Hepatocyte (in vitro differentiated cells): ENCODE results near the gene ELAVL4.

Experiments used
- CTCF ChIP-seq: fragments of 200-600 bp; sonication (generic); IDR thresholded peaks from 2 replicates; pipeline ENCODE4 v1.5.1; 2016; ENCODE audit warnings: antibody characterized with exemption, mild to moderate bottlenecking; ENCODE audit not compliant: poor library complexity
- EZH2 ChIP-seq: fragments of 200-600 bp; sonication (generic); IDR thresholded peaks from 2 replicates; pipeline ENCODE4 v1.6.1; 2016; ENCODE audit warnings: antibody characterized with exemption, mild to moderate bottlenecking, borderline replicate concordance

GRCh38 chr1:50099654-50100053, 9.1 kb upstream of the ELAVL4 start:
- TF ChIP-seq CTCF: no peak
- TF ChIP-seq EZH2: no peak
